ENCODE results near the gene NDST4.

DNA sequence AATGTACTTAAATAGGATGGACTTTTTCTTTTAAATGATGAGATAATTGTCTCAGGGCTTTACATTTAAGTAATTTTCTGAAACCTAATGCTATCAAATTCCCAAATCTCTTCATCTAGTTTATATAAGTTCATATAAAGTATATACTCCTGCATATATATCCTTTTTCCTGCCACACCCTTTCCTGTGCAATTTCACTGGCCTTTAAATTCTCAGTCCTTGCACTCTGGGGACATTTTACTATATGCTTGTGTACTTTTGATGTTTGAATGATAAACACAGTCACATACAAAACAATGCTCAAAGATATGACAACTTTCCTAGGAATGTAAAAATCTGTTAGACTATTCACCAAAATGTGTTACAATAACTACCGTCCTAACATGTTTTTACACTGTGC is 60.1 kb downstream of the NDST4 start:
- TF ChIP-seq CREB5 (CRISPR knock-in tag; IDR thresholded peaks at IDR 0.05; ENCODE audit: low read depth) (no peak), TCF4 (CRISPR knock-in tag; IDR thresholded peaks at IDR 0.05; ENCODE audit: borderline replicate concordance) (no peak), ISL1 (CRISPR knock-in tag; IDR thresholded peaks at IDR 0.05) (no peak), ESRRG (CRISPR knock-in tag; IDR thresholded peaks at IDR 0.05) (no peak), ZFP3 (CRISPR knock-in tag; IDR thresholded peaks at IDR 0.05) (no peak), ZC3H10 (CRISPR knock-in tag; IDR thresholded peaks at IDR 0.05) (no peak)
- TF ChIP-seq, protein P1, sequence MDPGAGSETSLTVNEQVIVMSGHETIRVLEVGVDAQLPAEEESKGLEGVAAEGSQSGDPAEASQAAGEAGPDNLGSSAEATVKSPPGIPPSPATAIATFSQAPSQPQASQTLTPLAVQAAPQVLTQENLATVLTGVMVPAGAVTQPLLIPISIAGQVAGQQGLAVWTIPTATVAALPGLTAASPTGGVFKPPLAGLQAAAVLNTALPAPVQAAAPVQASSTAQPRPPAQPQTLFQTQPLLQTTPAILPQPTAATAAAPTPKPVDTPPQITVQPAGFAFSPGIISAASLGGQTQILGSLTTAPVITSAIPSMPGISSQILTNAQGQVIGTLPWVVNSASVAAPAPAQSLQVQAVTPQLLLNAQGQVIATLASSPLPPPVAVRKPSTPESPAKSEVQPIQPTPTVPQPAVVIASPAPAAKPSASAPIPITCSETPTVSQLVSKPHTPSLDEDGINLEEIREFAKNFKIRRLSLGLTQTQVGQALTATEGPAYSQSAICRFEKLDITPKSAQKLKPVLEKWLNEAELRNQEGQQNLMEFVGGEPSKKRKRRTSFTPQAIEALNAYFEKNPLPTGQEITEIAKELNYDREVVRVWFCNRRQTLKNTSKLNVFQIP (CRISPR knock-in tag; IDR thresholded peaks at IDR 0.05; ENCODE audit: borderline replicate concordance, low read depth): no peak

Data from SK-N-SH treated with all-trans-retinoic acid at 6 μM for 48 hours (cell line).